Right lobe of liver (tissue), 4 donors: ENCODE results near the gene LTBP1.

Experiments used
- POLR2A ChIP-seq: fragments of 450-650 bp; IDR thresholded peaks from one replicate; pipeline ENCODE4 v1.6.1; 2017; ENCODE audit warnings: antibody characterized with exemption, mild to moderate bottlenecking
- TF ChIP-seq, protein P1 (sequence below), 4 donors: fragments of 200-600 bp in 3 of 4; fragments of 450-650 bp in 1 of 4; IDR thresholded peaks; one replicate each; pipeline versions ENCODE4 v1.5.1 to v1.8.0; 2016 to 2022; ENCODE audit warnings: antibody characterized with exemption in 4 of 4, mild to moderate bottlenecking in 2 of 4
- donor health status: DM: no; HTN: no; CAD: no.
- donor health status: DM: no; HTN: no; CAD: no.
- donor health status: DM: no; HTN: yes; CAD: no.

- TF ChIP-seq, protein P1, sequence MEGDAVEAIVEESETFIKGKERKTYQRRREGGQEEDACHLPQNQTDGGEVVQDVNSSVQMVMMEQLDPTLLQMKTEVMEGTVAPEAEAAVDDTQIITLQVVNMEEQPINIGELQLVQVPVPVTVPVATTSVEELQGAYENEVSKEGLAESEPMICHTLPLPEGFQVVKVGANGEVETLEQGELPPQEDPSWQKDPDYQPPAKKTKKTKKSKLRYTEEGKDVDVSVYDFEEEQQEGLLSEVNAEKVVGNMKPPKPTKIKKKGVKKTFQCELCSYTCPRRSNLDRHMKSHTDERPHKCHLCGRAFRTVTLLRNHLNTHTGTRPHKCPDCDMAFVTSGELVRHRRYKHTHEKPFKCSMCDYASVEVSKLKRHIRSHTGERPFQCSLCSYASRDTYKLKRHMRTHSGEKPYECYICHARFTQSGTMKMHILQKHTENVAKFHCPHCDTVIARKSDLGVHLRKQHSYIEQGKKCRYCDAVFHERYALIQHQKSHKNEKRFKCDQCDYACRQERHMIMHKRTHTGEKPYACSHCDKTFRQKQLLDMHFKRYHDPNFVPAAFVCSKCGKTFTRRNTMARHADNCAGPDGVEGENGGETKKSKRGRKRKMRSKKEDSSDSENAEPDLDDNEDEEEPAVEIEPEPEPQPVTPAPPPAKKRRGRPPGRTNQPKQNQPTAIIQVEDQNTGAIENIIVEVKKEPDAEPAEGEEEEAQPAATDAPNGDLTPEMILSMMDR (IDR thresholded peaks at IDR 0.05) = no peak
- no peak for TF ChIP-seq POLR2A
Measured at GRCh38 chr2:33426666-33427231, 480.0 kb downstream of the LTBP1 start.
